Measurements from ENCODE around the gene MACROD1.
A peak's percentile ranks its signal among the peaks of the same experiment; 100 is the strongest.

GRCh38 chr11:64207256-64208085, 41.6 kb upstream of the MACROD1 start:
- TF ChIP-seq POLR2AphosphoS5 (IDR thresholded peaks at IDR 0.05; ENCODE audit: low read depth, low read length) (peak; percentile 85), POLR2A (IDR thresholded peaks at IDR 0.05; ENCODE audit: low read depth, low read length) (no peak; the same call in 1 of the 2 replicates)
